Suppressor macrophage treated with lipopolysaccharide for 4 hours (primary cell): ENCODE results near the gene CBS.
"Not testable (repeated sequence)": the region's sequence is repeated elsewhere in the genome, so short reads cannot be mapped to it uniquely, and the experiment has no call there.

ENCODE experiments used
- DNase-seq: peaks from one replicate; pipeline ENCODE4 v3.0.0-alpha.2; 2020

CBS gene

GRCh38 chr21:43066690-43067089, 8.9 kb downstream of the CBS start:
- not testable (repeated sequence) for DNase-seq

GRCh38 chr21:43065991-43066390, 9.6 kb downstream of the CBS start:
- DNase-seq = not testable (repeated sequence)

GRCh38 chr21:43064265-43064917, 11.2 kb downstream of the CBS start:
- not testable (repeated sequence) for DNase-seq

- DNase-seq = not testable (repeated sequence)
These were observed 12.5 kb downstream of the CBS start for GRCh38 chr21:43062955-43063664.

GRCh38 chr21:43053112-43053511, 22.5 kb downstream of the CBS start:
- not testable (repeated sequence) for DNase-seq

- DNase-seq = not testable (repeated sequence)
These were observed 29.5 kb downstream of the CBS start for GRCh38 chr21:43045876-43046821.

- not testable (repeated sequence) for DNase-seq
These were observed 30.3 kb downstream of the CBS start for GRCh38 chr21:43045165-43045875.

- not testable (repeated sequence) for DNase-seq
These were observed 31.1 kb downstream of the CBS start for GRCh38 chr21:43044547-43044946.

GRCh38 chr21:43043291-43043690, 32.3 kb downstream of the CBS start:
- DNase-seq = not testable (repeated sequence)

- not testable (repeated sequence) for DNase-seq
These were observed 33.5 kb downstream of the CBS start for GRCh38 chr21:43042169-43042568.

GRCh38 chr21:43038659-43039044, 37.0 kb downstream of the CBS start:
- not testable (repeated sequence) for DNase-seq

GRCh38 chr21:43037918-43038658, 37.5 kb downstream of the CBS start:
- DNase-seq = not testable (repeated sequence)

- not testable (repeated sequence) for DNase-seq
These were observed 38.7 kb downstream of the CBS start for GRCh38 chr21:43036889-43037288.

- no peak for DNase-seq
These were observed 40.8 kb downstream of the CBS start for GRCh38 chr21:43034826-43035225.

GRCh38 chr21:43034101-43034500, 41.5 kb downstream of the CBS start:
- no peak for DNase-seq

GRCh38 chr21:43031121-43031619, 44.5 kb downstream of the CBS start:
- DNase-seq = no peak

- no peak for DNase-seq
These were observed 45.9 kb downstream of the CBS start for GRCh38 chr21:43029785-43030184.

GRCh38 chr21:43027846-43028731, 47.5 kb downstream of the CBS start:
- no peak for DNase-seq

GRCh38 chr21:43025636-43026180, 49.9 kb downstream of the CBS start:
- no peak for DNase-seq

GRCh38 chr21:43024439-43025136, 51.0 kb downstream of the CBS start:
- no peak for DNase-seq
